ENCODE measurements around the gene NRXN3. TPM values are rescaled to one million over a fixed set of nuclear protein-coding genes. Genes with fewer than 3 reads are reported as not detected.

Gene NRXN3
- total and polyA plus RNA-seq, 2 donors (not counting 1 experiment from before 2014, with no cell fraction given): 0.83 to 34.6 TPM

DNA sequence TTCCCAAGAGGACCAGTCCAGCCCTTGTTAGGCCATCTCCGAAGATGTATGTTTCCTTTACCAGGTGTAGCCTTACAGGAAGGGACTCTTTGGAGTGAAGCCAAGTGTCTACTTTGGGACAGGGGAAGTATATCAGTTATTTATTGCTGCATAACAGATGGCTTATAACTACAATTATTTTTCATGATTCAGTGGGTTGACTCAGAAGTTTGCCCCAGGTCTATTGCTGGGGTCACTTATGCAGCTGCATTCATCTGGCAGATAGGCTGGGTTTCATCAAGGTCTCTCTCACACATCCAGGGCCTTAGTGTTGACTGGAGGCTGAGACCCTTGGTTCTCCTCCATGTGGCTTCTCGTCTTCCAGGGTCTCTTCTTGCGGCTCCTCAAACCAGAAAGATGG is 170.1 kb downstream of the NRXN3 start:
- no peak for TF ChIP-seq EZH2 (IDR thresholded peaks at IDR 0.05; ENCODE audit: low read length, missing control alignments)
- TF ChIP-seq, protein P1, sequence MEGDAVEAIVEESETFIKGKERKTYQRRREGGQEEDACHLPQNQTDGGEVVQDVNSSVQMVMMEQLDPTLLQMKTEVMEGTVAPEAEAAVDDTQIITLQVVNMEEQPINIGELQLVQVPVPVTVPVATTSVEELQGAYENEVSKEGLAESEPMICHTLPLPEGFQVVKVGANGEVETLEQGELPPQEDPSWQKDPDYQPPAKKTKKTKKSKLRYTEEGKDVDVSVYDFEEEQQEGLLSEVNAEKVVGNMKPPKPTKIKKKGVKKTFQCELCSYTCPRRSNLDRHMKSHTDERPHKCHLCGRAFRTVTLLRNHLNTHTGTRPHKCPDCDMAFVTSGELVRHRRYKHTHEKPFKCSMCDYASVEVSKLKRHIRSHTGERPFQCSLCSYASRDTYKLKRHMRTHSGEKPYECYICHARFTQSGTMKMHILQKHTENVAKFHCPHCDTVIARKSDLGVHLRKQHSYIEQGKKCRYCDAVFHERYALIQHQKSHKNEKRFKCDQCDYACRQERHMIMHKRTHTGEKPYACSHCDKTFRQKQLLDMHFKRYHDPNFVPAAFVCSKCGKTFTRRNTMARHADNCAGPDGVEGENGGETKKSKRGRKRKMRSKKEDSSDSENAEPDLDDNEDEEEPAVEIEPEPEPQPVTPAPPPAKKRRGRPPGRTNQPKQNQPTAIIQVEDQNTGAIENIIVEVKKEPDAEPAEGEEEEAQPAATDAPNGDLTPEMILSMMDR (conservative IDR thresholded peaks at IDR 0.05 in 1 of 2, IDR thresholded peaks at IDR 0.05 in 1 of 2; ENCODE audit: low read depth in 1 of 2, low read length in 2 of 2): no peak
- Histone ChIP-seq H2AFZ (ENCODE audit: low read length) (no peak overlapping the region), H4K20me1 (ENCODE audit: control insufficient read depth, extremely low read depth, insufficient read depth, low read length) (no peaks in the 10 kb centered on the region)

DNA sequence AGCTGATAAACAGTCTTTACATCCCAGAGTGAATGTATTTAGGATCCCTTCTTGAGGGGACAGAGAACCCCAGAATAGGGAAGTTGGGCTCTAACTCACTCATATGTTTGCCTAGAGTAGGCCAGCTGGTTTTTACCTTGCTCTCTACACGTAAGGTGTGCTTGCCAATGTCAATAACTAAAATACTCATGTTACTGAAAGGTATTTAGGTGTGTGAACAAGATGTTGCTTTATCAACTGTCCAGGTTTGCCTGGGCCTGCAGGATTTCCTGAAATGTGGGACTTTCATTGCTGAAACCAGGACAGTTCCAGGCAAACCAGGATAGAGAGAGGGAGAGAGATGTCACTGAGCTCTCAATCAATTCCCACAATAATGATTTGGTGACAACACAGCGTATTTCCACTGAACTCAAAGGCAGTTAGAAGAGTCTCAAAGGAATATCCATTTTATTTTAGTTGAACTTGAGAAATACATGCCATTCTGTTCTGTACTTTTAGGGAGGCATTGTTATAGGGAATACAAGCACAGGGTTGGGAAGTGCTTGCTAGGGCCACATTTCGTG is 171.7 kb downstream of the NRXN3 start:
- Histone ChIP-seq H3K27me3 (ENCODE audit: control insufficient read depth, insufficient read depth, low read length) (no peaks in the 10 kb centered on the region), H3K36me3 (ENCODE audit: control insufficient read depth, insufficient read depth, low read length) (no peaks in the 10 kb centered on the region), H3K9me3 (ENCODE audit: control insufficient read depth, insufficient read depth, low read depth, low read length) (no peaks in the 10 kb centered on the region), H3K4me3 (replicated peaks in 1 of 4; ENCODE audit: control extremely low read depth in 1 of 4, insufficient read depth in 1 of 4, low read depth in 3 of 4, low read length in 4 of 4) (no peak overlapping the region), H3K4me2 (ENCODE audit: extremely low read depth, insufficient read depth, low read length) (no peak overlapping the region), H3K27ac (ENCODE audit: insufficient read depth, low read length) (no peak overlapping the region), H3K9ac (ENCODE audit: insufficient read depth, low read length) (no peak overlapping the region), H3K79me2 (ENCODE audit: control insufficient read depth, insufficient read depth, low read length) (no peaks in the 10 kb centered on the region), H2AFZ (ENCODE audit: low read length) (no peak overlapping the region), H4K20me1 (ENCODE audit: control insufficient read depth, extremely low read depth, insufficient read depth, low read length) (no peaks in the 10 kb centered on the region), H3K4me1 (ENCODE audit: control insufficient read depth, extremely low read depth, insufficient read depth, low read length) (no peaks in the 10 kb centered on the region)
- TF ChIP-seq, protein P1 (conservative IDR thresholded peaks at IDR 0.05 in 1 of 2, IDR thresholded peaks at IDR 0.05 in 1 of 2; ENCODE audit: low read depth in 1 of 2, low read length in 2 of 2): no peak
- no peak for TF ChIP-seq EZH2 (IDR thresholded peaks at IDR 0.05; ENCODE audit: low read length, missing control alignments)
- DNase-seq (ENCODE audit: low read depth in 2 of 2): no peak

More for the DNA sequence above, 170.1 kb downstream of the NRXN3 start:
- Histone ChIP-seq H3K9ac (ENCODE audit: insufficient read depth, low read length) (no peak overlapping the region), H3K4me1 (ENCODE audit: control insufficient read depth, extremely low read depth, insufficient read depth, low read length) (no peaks in the 10 kb centered on the region), H3K27ac (ENCODE audit: insufficient read depth, low read length) (no peak overlapping the region), H3K79me2 (ENCODE audit: control insufficient read depth, insufficient read depth, low read length) (no peaks in the 10 kb centered on the region), H3K4me2 (ENCODE audit: extremely low read depth, insufficient read depth, low read length) (no peak overlapping the region), H3K27me3 (ENCODE audit: control insufficient read depth, insufficient read depth, low read length) (no peaks in the 10 kb centered on the region), H3K4me3 (replicated peaks in 1 of 4; ENCODE audit: control extremely low read depth in 1 of 4, insufficient read depth in 1 of 4, low read depth in 3 of 4, low read length in 4 of 4) (no peak overlapping the region), H3K9me3 (ENCODE audit: control insufficient read depth, insufficient read depth, low read depth, low read length) (no peaks in the 10 kb centered on the region), H3K36me3 (ENCODE audit: control insufficient read depth, insufficient read depth, low read length) (no peaks in the 10 kb centered on the region)
- DNase-seq (ENCODE audit: low read depth in 2 of 2): no peak

DNA sequence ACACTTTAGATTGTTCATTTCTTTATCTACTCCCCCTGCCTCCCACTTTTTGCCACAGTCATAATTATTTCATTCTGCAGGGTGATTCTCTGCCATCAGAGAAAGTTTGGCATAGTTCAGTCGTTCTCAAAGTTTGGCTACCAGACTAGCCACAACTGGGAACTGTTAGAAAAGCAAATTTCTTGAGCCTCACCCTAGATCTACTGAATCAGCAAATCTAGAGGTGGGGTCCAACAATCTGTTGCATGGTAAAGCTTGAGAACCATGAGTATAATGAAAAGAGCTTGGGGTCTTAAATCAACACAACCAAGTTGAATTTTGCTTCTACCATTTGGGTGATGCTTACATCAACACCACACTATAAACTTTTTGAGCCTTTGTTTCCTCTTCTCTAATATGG is 172.7 kb downstream of the NRXN3 start:
- H3K9ac ChIP-seq (ENCODE audit: insufficient read depth, low read length): no peak overlapping the region
- no peak for DNase-seq (ENCODE audit: low read depth in 2 of 2)
- no peaks in the 10 kb centered on the region for H4K20me1 ChIP-seq (ENCODE audit: control insufficient read depth, extremely low read depth, insufficient read depth, low read length)
- H3K4me3 ChIP-seq (replicated peaks in 1 of 4; ENCODE audit: control extremely low read depth in 1 of 4, insufficient read depth in 1 of 4, low read depth in 3 of 4, low read length in 4 of 4): no peak overlapping the region
- H3K79me2 ChIP-seq (ENCODE audit: control insufficient read depth, insufficient read depth, low read length): no peaks in the 10 kb centered on the region
- H3K27ac ChIP-seq (ENCODE audit: insufficient read depth, low read length): no peak overlapping the region
- TF ChIP-seq, protein P1 (conservative IDR thresholded peaks at IDR 0.05 in 1 of 2, IDR thresholded peaks at IDR 0.05 in 1 of 2; ENCODE audit: low read depth in 1 of 2, low read length in 2 of 2): no peak
- TF ChIP-seq EZH2 (IDR thresholded peaks at IDR 0.05; ENCODE audit: low read length, missing control alignments): no peak
- H2AFZ ChIP-seq (ENCODE audit: low read length): no peak overlapping the region
- no peaks in the 10 kb centered on the region for H3K36me3 ChIP-seq (ENCODE audit: control insufficient read depth, insufficient read depth, low read length)
- H3K4me1 ChIP-seq (ENCODE audit: control insufficient read depth, extremely low read depth, insufficient read depth, low read length): no peaks in the 10 kb centered on the region
- H3K9me3 ChIP-seq (ENCODE audit: control insufficient read depth, insufficient read depth, low read depth, low read length): no peaks in the 10 kb centered on the region
- no peak overlapping the region for H3K4me2 ChIP-seq (ENCODE audit: extremely low read depth, insufficient read depth, low read length)
- no peaks in the 10 kb centered on the region for H3K27me3 ChIP-seq (ENCODE audit: control insufficient read depth, insufficient read depth, low read length)

Measured in fibroblast of lung (primary cell).